HuH-7.5 (cell line): ENCODE measurements around the gene LEAP2.
A peak's percentile ranks its signal among the peaks of the same experiment; 100 is the strongest.

Experiments used
- DNase-seq: peaks from one replicate; pipeline ENCODE4 v3.0.0; 2011; ENCODE audit warnings: low spot score

The LEAP2 gene, protein sequence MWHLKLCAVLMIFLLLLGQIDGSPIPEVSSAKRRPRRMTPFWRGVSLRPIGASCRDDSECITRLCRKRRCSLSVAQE

DNA sequence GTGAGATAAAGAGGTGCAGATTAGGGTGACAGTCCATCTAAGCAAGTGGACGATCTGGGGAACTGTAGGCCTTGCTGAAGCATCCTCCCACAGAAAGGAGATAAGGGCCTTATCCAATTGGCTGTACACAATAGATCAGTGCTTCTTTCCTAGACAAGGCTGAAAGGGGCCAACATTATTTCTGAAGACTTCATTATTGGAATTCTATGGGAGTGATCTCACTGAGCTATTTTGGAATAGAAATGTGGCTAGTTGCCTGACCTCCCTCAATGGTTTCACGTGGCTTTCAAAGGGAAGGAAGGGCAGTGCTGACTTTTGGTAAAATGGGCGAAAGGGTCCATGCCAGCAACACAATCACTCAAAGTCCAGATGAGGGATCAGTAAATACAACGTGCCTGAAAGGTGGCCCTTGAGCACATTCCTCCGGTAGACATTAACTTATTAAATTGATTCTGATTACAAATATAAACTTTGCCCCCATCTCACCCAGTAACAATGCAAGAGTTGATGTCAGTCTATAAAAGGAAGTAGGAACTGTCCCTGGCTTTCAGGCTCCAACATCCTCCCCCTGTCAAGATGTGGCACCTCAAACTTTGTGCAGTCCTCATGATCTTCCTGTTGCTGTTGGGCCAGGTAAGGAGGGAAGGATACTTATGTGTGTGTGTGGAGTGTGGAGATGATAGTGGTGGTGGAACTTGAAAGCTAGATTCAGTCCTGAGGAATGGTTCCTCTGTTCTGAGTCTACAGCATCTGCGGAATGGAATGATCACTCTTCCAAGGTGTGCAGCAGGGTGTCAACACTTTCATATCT lies at the start of gene LEAP2:
Gene LEAP2, plus strand, starts transcription at position 550 of the 811 bp plus-strand sequence. Its CDS starts 27 bp downstream, at position 577.
- DNase-seq, result no peak

DNA sequence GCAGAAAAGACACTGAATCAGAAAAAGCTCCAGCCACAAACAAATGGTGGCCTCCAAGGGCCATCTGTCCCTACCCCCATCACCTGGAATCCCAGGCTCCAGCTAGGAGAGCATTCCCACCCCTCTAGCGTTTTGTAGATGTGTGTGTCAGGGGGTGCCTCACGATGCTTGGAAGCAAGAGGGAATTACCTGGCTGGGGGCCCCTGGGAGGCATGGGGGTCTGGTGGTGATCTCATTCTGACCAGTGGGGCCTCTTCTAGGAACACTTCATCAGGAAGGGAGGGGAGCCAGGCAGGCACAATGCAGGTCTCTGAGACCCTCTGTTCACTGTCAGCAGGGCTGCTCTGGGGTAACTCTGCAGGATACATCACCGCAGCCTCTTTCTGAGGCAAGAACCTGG lies 49.0 kb upstream of the LEAP2 start:
- DNase-seq, result no peak

DNA sequence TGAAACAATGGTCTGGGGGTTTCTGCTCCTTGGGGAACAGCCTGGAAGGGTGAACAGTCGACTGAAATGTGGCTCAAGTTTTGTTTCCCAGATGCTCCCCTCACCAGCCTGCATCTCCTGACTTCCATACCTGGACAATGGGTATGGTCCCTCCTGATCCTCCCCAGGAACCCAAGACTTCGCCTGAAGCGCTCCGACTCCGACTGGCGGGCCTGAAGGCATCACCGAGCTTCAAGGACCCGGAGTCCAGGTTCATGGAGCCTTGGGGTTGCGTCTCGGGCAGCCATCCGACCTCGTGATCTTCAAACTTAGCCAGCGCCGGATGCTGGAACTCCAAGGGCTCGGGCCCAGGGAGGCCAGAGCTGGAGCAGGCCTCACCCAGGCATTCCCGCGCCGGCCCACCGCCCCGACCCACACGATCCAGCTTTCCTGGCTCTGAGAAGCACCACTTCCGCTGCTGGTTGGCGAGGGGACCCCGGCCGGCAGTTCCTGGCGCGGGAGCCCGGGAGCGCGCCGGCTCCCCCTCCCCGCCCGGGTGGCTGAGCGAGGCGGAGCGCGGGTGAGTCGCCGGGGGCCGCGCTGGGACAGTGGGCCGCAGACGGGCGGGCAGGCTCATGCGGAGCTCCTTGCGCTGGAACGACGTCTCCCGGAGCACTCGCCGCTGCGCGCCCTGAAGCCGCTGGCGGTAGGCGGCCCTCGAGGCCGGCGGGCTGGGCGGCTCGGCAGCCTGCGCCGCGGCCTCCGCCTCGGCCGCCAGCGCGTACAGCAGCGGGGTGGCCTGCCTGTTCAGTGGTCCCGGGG lies 48.2 kb upstream of the LEAP2 start:
- DNase-seq, result no peak

DNA sequence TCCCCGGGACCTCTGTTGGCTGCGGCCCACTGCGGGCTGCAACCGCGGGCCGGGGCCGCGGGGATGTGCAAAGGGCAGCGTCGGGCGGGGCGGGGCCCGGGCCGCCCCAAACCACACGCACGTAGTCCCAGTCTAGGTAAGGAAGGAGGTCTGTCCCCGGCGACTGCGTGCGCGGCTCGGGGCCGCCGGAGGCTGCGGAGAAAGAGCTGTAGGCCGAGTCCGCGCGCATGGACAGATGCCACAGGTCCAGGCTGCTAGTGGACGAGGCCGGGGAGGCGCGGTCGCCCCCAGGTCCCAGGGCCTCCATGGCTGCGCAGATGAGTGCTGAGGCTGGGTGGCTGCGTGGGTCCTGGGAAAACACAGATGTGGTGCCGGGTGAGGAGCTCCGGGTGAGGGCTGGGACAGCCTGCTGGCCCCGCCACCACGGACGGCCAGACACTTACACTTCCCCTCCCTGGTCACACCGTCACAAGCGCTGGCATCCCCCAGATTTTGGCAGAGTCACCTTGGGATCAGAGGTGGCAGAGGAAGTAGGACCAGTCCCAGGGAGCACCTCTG lies 47.6 kb upstream of the LEAP2 start:
- DNase-seq, result no peak

DNA sequence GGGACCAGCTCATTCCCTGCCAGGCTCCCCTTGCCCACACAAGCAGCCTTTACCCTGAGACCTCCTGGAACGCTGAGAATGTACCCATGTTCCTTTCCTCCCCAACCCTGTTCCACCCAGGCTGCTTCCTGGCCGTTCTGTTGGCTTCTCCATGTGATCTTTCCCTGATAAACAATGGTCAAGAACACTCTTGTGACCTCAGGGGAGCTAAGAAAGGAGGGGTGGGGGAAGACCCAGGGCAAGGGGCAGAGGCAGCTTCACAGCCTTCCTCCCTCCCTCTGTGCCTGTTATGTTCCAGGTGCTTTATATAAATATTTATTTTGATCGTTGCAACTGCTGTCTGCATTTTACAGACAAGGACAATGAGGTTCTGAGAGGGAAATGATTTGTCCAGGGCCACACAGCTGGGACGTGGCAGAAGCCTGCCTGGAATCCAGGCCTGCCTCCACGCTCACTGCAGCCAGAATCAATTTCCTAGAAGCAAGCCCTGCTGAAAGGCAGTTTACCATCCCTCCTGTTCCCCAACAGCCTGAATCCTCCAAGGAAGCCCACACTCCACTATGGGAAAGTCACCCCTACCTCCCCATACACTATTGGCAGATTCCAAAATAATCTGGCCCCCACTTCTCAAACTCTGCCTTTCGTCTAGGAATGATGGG lies 46.9 kb upstream of the LEAP2 start:
- DNase-seq, result no peak

DNA sequence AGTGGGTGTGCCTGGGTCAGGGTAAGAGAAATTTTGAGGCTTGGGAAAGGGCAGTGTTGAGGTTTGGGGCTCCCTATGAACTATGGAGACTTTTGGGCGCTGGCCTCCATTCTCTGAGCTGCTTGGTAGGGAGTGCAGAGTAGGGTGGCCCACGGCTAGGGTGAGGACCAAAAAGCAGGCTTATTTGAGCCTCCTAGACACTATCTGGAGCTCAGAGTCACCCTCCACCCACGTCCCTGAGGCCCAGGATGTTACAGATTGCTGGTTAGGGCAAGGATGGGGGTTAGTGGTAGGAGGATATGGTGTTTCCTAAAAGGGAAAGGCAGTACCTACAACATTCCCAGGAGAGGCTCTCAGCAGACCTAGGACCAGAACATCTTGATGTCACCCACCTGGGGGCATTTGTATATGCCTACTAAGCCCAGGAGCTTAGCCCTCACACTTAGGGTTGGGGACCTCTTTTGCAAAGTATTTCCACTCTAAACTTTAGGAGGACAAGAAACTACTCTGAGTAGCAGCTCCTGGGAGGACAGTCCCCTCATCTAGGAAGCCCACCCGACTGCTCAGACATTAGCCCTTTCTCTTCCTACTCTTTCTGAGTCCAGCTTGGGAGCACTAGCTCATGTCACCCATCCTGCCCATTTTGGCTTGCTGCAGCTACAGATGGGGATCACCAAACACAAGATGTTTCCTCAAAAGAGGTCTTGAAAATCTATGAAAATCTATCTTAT lies 45.4 kb upstream of the LEAP2 start:
- DNase-seq, result no peak

DNA sequence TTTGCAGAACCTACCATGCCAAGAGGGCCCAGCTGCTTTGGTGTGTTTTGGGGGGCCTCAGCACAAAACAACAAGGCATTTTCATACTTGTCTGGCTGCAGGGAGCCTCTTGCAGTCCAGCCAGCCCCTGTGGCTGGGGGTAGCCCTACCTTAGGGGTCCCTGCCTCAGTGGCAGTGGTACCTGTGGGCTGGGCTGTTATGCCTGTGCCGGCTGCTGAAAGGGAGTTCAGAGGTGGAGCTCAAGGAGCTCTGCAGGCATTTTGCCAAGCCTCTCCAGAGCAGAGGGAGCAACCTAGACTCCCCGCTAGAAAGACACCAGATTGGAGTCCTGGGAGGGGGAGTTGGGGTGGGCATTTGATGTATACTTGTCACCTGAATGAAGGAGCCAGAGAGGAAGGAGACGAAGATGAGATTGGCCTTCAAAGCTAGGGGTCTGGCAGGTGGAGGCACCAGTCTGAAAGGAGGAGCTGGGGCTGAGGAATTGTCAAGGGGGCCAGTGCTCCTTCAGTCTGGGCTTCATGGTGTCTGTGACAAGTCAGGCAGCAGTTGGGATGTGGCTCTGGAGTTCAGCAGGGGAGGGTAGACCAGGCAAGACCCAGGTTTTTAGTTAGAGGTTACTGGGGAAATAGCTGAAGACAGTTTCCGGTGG lies 44.5 kb upstream of the LEAP2 start:
- no peak for DNase-seq

DNA sequence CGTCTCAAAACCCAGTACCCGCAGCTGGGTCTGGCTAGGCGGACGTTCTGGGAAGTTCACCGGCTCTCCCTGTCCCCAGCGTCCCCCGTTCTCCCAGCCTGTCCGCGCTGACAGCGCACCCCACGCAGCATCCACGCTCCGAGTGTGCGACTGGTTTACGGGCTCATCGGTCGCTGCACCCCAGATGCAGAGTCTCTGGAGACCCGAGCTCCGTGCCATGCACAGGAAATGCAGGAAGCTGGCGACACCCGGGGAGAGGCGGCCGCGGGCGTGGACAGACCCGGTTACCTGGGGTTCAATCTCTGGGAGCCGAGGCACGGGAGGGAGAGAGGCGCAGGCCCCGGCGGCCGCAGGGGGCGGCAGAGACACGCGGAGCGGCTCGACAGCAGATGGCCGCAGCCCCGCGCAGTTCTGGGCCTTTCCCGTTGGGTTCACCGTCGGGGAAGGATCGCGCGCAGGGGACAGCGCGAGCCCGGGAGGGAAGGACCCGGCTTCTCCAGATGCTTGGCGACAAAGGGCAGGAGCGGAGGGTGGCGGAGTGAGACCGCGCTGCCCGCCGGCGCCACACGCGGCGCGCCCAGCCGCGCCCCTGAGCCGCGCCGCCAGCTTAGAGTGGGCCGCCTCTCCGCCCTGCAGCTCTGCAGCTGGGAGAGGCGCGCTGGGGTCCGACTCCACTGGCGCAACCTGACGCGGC lies 43.6 kb upstream of the LEAP2 start:
- peak; percentile 93 for DNase-seq

DNA sequence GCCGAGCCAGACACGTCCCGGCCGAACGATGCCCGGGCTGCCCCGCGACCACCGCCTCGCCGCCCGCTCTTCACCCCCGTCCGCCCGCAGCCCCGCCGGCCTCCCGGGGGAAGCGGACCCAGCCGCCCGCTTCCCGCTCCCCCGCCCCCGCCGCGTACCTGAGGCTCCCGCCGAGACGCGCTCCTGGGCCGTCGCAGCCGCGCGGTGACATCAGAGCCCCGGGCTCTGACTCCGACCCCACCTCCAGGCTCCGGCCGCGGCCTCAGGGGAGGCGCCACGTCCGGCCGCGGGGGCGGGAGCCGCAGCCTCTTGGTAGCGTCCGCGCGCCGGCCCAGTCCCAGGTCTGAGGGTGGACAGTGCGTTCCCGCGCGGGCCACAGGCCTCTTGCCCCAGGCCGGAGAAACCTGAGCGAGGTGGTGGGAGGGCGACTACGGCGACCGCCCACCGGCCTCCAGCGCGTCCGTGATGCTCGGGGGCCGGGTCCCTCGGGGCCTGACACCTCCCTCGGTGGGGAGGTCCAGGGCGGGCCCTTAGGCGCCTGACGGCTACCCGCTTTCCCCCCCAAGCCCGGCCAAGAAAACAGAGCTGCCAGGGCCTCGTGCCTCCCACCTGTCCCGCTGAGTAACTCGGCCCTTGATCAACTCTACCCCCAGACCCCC lies 42.9 kb upstream of the LEAP2 start, which contains the start of gene SHROOM1:
Gene SHROOM1, minus strand, starts transcription at position 212 of the 659 bp plus-strand sequence. CDS start 4,507 bp downstream, outside the sequence.
- peak; percentile 84 for DNase-seq

DNA sequence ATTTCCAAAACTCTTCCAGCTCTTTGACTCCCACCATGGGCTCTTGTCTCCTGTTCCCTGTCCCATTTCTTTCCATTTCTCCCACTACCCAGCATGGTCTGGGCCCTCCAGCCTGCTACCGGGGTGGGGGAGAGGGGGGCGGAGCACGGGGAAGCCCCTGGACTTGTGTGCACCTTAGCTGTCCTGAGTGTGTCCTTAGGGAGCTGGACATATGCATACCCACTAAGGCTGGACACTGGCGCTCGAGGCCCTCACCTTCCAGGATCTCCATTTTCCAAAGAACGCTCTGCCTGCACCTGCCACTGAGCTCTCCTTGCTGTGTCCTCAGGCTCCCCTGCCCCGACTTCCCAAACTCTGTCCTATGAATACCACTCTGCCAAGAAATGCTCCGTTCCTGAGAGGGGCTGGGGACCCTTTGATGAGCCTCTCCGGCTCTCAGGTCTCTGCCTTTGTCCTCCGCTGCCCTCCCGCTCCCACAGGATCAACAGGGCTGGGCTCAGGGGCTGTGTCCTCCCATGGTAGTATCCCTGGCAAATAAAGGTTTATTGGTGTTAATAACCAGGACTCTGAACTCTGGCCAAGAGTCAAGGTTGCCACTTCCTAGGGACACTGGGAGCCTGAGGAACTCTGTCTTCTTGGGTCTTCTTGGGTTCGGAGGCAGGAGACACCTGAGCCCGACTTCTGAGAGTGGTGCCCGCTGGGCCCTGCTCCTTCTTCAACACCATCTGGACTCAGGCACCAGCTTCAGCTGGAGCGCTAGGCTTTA lies 42.2 kb upstream of the LEAP2 start:
- DNase-seq, result no peak

DNA sequence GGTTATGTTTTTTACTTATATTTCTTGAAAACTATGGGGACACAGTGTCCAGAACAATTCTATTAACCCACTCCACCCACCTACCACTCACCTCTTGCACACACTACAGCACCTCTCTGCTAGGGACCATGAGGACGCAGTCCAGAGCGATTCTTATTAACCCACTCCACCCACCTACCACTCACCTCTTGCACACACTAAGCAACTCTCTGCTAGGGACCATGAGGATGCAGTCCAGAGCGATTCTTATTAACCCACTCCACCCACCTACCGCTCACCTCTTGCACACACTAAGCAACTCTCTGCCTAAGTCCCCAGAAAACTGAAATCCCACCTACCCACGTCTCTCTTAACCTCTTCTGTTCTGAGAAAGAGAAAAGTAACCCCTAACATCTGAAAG lies 40.9 kb upstream of the LEAP2 start:
- DNase-seq, result no peak

DNA sequence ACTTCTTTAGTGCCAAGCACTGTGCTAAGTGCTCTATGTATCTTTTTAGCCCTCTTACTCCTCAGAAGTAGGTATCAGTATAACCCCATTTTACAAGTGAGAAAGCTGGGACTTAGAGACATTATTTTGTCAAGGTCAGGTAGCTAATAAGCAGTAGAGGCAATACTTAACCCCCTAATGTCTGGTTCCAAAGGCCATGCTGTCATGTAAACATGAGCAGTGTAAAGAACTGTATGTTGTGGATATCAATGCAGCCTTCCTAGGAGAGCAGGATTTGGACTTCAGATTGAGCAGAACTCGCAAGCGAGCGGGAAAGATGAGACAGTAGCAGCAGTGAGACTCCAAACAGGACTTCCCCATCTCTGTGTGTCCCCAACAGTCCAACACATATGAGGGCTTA lies 39.4 kb upstream of the LEAP2 start:
- no peak for DNase-seq

DNA sequence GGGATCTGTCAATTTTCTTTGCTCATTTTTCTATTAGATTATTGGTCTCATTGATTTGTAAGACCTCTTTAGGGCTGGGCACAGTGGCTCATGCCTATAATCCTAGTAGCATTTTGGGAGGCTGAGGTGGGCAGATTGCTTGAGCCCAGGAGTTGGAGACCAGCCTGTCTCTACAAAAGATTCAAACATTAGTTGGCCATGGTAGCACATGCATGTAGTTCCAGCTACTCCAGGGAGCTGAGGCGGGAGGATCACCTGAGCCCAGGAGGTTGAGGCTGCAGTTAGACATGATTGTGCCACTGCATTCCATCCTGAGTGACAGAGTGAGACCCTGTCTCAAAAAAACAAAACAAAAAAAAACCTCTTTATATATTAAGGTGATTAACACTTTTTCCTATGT lies 36.6 kb upstream of the LEAP2 start:
- DNase-seq, result no peak

DNA sequence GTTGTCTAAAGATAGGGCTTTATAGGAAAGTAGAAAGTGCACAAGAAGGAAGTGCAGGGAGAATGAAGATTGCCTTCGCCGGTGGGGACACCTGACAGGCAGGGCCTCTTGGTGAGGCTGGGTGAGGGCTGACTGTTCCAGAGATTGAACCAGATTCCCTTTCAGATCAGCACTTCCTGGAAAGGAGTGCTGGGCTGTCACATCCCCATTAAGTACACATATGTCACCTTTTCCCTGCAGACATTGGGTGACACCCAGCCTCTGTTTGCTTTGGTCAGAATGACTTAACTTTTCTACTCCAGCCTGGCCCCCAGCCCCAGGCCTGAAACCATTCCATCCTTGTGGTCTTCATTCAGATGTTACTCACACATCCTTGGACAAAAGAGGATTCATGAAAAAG lies 35.6 kb upstream of the LEAP2 start:
- no peak for DNase-seq

DNA sequence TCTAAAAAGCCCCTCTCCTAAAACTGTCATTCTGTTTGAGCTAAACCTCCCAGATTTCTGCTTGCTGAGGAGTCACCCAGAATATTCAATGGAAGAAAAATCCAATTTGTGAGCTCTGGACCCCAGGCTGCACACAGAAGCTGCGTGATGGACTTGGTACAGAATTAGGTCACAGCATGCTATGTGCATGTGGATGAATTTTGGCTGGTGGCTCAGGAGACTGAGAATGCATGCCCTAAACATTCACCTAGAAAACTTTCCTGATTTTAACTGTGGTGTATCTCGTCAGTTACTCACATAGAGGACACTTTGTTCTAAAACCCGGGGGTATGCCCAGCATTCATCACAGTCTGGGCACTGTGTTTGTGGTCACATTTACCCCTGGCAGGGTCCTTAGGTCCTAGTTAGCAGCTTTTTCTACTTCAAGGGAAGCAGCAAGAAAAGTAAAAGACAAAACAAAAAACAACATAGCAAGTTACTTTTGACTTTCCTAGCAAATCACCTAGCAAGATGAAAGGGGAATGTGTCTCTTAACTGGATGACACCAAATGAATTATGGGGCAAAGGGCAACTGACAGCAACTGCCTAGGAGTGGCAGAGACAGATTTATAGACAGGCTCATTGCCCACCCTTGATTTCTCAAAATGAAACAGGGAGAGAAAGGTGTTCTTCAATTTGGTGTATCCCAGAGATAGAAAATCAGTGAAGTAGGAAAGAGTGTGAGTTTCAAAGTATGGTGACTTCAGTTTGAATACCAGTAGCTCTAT lies 34.8 kb upstream of the LEAP2 start:
- no peak for DNase-seq

DNA sequence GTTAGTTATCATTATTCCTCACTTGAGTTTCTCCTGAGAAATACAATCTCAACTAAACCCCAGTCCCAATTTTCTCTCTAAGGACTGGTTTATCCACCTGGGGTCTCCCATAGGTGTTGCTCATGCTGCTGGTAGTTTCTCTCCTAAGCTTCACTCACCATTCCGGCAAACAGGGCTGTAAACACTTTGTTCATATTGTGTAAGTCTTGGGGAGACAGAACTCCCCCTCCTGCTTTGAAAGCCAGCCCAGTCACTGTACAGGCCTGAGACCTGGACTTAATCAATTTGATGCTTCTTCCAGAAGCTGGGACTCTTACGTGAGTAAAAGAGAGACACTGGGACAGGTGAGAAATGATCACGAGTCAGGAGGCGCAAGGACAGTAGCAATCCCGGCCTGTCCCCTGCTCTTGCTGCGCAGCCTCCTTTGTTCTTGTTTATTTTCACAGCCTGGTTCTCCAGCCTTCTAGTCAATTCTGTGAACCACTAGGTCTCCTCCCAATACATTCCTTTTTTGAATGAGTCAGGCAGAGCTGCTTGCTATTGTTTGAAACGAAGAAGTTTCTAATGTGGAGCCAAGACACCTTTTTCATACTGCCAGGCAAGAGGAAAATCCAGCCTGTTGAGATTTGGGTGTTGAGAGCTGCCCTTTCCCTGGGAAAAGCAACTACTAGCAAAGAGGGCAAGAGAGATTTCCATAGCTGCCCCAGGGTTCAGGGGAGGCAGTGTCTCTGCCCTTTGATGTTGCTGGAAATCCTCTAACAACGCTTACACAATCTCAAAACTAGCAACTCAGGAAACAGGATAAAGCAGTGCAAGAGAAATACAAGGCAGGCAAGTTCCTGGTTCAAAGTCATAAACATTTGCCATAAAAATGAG lies 33.8 kb upstream of the LEAP2 start:
- no peak for DNase-seq

DNA sequence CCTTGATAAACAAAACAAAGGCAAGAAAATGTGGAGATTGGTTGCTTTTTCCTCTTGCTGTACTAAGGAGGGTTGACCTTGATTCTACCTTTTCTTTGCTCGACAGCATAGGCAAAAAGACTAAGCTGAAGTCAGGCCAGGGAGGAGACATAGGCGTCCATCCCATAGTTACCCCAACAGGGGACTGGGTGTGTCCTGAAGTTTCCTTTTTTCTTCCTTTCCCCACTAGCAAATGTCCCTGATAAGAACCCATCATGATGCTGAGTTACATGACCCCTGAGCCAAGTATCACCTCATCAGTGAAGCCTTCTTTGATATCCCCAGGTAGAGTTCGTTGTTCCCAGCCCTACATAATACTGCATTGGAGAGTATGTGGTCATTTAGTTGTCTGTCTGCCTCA lies 33.2 kb upstream of the LEAP2 start:
- no peak for DNase-seq
